HG02763 (cell line): ENCODE results near the gene TFDP2.
"Not testable (repeated sequence)": the region's sequence is repeated elsewhere in the genome, so short reads cannot be mapped to it uniquely, and the experiment has no call there.

ENCODE experiments used
- ATAC-seq: cut with Tn5 transposase; IDR thresholded peaks from one replicate; pipeline ENCODE4 v1.9.1; 2021; ENCODE audit warnings: mild to moderate bottlenecking, moderate library complexity; ENCODE audit not compliant: unreplicated experiment

Gene TFDP2

GRCh38 chr3:142129516-142130171, 19.7 kb downstream of the TFDP2 start:
- ATAC-seq: no peak

- ATAC-seq: no peak
Observed at GRCh38 chr3:142127941-142128658, 21.2 kb downstream of the TFDP2 start.

GRCh38 chr3:142124243-142124642, 25.1 kb downstream of the TFDP2 start:
- ATAC-seq: no peak

- ATAC-seq: no peak
Observed at GRCh38 chr3:142120707-142121106, 28.6 kb downstream of the TFDP2 start.

DNA sequence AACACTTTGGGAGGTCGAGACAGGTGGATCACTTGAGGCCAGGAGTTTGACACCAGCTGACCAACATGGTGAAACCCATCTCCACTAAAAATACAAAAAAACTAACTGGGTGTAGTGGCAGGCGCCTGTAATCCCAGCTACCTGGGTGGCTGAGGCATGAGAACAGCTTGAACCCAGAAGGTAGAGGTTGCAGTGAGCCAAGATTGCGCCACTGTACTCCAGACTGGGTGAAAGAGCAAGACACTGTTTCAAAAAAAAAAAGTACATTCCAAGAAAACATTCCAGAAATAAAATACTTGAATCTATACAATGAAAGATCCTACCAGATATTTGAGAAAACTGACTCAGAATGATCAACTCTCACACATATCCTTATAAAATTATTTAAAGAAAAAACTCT, 30.4 kb downstream of the TFDP2 start:
- ATAC-seq: no peak

GRCh38 chr3:142117056-142117851, 32.1 kb downstream of the TFDP2 start:
- no peak for ATAC-seq

DNA sequence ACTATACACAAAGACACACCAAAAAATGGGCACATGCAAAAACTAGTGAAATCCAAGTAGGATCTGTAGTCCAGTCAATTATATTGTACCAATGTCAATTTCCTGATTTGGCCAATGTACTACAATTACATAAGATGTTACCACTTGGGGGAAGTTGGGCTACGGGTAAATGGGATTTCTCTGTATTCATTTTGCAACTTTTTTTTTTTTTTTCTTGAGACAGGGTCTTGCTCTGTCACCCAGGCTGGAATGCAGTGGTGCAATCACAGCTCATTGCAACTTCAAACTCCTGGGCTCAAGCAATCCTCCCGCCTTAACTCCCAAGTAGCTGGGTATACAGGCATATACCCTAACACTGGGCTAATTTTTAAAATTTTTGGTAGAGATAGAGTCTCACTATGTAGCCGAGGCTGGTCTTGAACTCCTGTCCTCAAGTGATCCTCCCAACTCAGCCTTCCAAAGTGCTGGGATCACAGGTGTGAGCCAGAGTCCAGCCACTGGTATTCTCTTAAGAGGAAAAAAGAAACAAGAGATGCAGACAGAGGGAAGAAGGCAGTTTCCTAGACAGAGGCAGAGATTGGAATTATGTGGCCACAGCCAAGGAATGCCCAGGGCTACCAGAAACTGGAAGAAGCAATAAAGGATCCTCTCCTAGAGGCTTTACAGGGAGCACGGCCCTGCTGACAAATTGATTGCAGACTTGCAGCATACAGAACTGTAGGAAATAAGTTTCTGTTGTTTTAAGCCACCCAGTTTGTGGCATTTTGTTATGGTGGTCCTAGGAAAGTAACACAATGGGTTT, 33.3 kb downstream of the TFDP2 start:
- no peak for ATAC-seq

DNA sequence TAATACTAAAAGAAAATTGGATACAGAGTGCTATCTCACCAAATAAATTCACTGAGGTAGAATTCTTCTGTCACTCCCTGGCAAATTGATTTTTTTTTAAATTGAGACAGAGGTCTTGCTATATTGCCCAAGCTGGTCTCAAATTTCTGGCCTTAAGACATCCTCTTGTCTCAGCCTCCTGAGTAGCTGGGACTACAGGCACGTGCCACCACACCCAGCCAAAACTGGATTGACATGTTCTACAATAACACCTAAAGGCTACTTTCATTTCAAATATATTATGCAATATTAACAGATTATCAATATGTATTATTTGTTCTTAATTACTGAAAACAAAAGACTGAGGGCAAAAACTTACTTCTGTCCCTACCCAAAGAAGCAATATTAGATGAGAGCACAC, 36.7 kb downstream of the TFDP2 start:
- no peak for ATAC-seq

GRCh38 chr3:142106548-142106947, 42.8 kb downstream of the TFDP2 start:
- ATAC-seq: no peak

- no peak for ATAC-seq
Observed at GRCh38 chr3:142105991-142106390, 43.4 kb downstream of the TFDP2 start.

- no peak for ATAC-seq
Observed at GRCh38 chr3:142104763-142105162, 44.6 kb downstream of the TFDP2 start.

DNA sequence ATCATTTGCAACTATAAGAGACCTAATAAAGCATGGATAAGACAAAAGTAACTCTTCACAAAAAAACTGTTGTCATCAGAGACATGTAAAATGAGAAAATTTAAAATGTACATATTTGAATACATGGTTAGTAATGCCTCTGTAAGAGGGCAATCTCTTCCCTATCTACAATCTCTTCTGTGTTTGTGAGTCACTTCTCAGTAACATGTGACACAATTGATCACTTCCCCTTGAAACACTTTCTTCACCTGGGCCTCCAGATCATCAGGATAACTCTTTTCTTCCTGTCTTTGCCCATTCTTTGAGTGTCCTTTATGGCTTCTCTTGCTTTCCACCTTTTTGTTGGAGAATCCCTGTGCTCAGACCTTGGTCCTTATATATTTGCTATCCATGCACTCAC, 50.4 kb downstream of the TFDP2 start:
- ATAC-seq: no peak

DNA sequence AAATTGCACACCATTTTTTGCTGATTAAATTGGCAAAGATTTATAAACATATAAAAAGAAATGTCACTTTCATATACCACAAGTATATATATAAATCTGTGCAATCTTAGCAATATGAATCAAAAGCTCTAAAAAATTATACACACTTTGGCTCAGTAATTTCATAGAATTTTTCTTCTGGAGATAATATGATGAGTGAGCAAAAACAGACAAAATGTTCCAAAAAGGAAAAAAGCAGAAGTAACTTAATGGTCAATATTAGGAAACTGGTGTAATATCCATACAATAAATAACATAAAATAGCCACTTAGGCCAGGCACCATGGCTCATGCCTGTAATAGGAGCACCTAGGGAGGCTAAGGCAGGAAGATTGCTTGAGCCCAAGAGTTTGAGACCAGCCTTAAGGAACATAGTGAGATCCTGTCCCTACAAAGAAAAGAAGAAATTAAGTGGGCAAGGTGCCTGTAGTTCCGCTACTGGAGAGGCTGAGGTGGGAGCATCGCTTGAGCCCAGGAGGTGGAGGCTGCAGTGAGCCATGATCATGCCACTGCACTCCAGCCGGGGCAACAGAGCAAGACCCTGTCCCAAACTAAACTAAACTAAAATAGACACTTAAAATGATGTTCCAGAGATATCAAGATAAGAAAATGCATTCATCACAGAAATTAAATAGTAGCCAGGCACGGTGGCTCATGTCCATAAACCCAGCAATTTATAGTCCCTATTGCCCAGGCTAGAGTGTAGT, 52.1 kb downstream of the TFDP2 start:
- ATAC-seq: no peak

DNA sequence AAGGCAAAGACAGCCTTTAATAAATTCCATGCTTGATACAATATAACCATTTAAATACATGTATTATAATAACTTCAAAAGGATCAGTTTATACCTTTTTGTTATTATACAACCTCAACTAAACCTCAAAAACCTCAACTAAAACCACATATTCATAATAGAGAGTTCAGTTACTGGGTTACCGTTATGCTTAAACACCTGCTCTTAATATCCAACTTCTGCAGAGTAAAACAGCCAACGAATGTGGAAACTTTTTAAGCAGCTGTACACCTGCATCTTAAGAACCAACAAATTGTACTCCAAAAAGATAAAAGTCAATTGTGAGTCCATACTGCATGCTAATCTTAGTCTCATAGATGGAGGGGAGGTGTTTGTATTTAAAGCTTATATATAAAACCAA, 53.5 kb downstream of the TFDP2 start:
- ATAC-seq: no peak

DNA sequence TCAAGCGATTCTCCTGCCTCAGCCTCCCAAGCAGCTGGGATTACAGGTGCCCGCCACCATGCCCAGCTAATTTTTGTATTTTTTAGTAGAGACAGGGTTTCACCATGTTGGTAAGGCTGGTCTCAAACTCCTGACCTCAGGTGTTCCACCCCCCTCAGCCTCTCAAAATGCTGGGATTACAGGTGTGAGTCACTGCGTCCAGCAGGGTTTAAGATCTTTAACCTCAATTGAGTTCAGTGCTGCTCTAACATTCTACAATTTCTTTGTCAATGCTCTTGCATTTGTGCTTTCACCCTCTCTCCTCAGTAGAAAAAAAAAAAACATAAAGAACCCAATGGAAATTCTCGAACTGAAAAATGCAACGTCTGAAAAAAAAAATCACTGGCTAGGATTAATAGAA, 60.4 kb downstream of the TFDP2 start:
- not testable (repeated sequence) for ATAC-seq

DNA sequence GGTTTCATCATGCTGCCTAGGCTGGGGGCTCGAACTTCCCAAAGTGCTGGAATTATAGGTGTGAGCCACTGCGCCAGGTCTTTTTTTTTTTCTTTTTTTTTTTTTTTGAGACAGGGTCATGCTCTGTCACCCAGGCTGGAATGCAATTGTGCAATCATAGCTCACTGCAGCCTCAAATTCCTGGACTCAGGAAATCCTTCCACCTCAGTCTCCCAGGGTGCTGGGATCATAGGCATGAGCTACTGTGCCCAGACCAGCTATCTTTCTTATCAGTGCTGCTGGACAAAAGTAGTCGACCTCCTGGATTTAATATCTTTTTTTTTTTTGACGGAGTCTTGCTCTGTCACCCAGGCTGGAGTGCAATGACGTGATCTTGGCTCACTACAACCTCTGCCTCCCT, 60.8 kb downstream of the TFDP2 start:
- ATAC-seq: no peak

GRCh38 chr3:142087676-142088075, 61.7 kb downstream of the TFDP2 start:
- no peak for ATAC-seq

DNA sequence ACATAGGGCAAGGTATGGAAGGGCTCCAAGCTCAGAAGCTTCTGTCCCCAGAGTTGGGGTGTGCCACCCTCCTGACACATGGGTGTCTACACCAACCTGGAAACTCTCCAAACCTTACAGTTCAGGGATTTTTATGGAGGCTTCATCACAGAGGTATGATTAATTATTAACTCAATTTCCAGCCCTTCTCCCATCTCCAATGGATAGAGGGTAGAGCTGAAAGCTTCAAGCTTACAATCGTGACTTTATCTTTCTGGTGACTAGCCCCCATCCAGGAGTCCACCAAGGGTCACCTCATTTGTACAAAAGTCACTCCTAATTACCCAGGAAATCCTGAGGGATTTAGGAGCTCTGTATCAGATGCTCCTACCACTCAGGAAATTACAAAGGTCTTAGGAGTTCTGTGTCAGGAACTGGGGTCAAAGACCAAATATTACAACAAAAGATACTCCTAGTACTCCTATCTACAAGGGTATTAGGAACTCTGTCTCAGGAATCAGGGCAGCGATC, 62.7 kb downstream of the TFDP2 start:
- ATAC-seq: no peak

DNA sequence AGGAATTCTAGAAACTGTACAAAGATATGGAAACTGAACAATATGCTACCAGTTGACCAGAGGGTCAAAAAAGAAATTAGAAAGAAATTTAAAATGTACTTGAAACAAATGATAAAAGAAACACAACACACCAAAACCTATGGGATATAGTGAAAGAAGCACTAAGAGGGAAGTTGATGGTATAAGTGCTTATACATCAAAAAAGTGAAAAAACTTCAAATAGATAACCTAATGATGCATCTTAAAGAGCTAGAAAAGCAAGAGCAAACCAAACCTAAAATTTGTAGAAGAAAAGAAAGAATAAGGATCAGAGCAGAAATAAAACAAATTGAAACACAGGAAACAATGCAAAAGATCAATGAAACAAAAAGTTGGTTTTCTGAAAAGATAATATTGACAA, 68.2 kb downstream of the TFDP2 start:
- no peak for ATAC-seq

DNA sequence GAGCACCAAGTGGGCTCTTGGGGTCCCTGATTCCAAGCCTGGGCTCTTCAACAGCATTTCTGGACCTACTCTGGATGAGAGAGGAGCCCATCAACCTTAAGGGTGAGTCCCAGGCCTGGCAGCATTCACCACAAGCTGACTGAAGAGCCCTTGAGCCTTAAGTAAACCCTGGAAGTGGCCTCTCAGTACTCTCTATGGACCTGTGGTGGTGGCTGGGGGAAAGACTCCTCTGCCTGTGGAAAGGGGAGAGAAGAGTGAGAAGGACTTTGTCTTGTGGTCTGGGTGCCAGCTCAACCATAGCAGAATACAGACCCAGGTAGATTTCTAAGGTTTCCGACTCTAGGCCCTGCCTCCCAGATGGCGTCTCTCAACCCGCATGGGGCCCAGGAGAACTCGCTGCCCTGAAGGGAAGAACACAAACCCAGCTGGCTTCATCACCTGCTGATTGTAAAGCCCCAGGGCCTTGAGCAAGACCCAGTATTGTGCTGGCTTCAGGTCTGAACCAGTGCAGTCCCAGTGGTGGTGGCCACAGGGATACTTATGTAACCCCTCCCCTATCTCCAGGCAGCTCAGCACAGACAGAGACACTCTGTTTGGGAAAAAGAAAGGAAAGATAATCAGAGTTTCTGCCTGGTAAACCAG, 71.4 kb downstream of the TFDP2 start:
- no peak for ATAC-seq
